Ectodermal cell (in vitro differentiated cells): Measurements from ENCODE around the gene MKRN2OS.

Experiments
- H3K27ac ChIP-seq: 2 replicates; pipeline ENCODE4 v1.7.0; 2013; ENCODE audit warnings: mild to moderate bottlenecking, low read depth, low read length; ENCODE audit not compliant: insufficient read depth, poor library complexity, severe bottlenecking
- H3K27me3 ChIP-seq: 2 replicates; pipeline ENCODE4 v1.7.0; 2013; ENCODE audit warnings: mild to moderate bottlenecking, low read length; ENCODE audit not compliant: insufficient read depth, control insufficient read depth, poor library complexity, severe bottlenecking
- H3K36me3 ChIP-seq: one replicate; pipeline ENCODE4 v1.7.0; 2013; ENCODE audit warnings: low read length; ENCODE audit not compliant: control insufficient read depth, insufficient read depth
- H3K4me1 ChIP-seq: one replicate; pipeline ENCODE4 v1.7.0; 2013; ENCODE audit warnings: low read length; ENCODE audit not compliant: control insufficient read depth, insufficient read depth
- H3K4me3 ChIP-seq: 2 replicates; pipeline ENCODE4 v1.7.0; 2013; ENCODE audit warnings: low read depth, low read length, control low read depth; ENCODE audit not compliant: insufficient read depth
- H3K9me3 ChIP-seq: 2 replicates; pipeline ENCODE4 v1.7.0; 2013; ENCODE audit warnings: mild to moderate bottlenecking, low read length, moderate library complexity; ENCODE audit not compliant: control insufficient read depth
- WGBS, 2 experiments: methylation state at CpG; one replicate each; pipeline ENCODE4 v1.1.7; 2013; ENCODE audit warnings: missing lambda C conversion rate in 2 of 2; 5-methylcytosine and 5-hydroxymethylcytosine counted together

Gene MKRN2OS

GRCh38 chr3:12583280-12583679, 38.0 kb upstream of the MKRN2OS start:
- Histone ChIP-seq H3K4me3 (no peak overlapping the region), H3K4me1 (no peaks in the 10 kb centered on the region), H3K27ac (no peak overlapping the region), H3K27me3 (no peaks in the 10 kb centered on the region), H3K36me3 (peaks cover 46% of the 10 kb centered on the region), H3K9me3 (no peaks in the 10 kb centered on the region)

- peaks cover 42% of the 10 kb centered on the region for H3K36me3 ChIP-seq
- no peak overlapping the region for H3K27ac ChIP-seq
- H3K4me1 ChIP-seq: no peaks in the 10 kb centered on the region
- no peaks in the 10 kb centered on the region for H3K9me3 ChIP-seq
- H3K27me3 ChIP-seq: no peaks in the 10 kb centered on the region
- no peak overlapping the region for H3K4me3 ChIP-seq
- 93 to 97% methylated on average over 4 of the region's 4 CpGs for WGBS, 2 experiments
Measured at GRCh38 chr3:12582730-12583129, 37.4 kb upstream of the MKRN2OS start.

GRCh38 chr3:12579905-12580304, 34.6 kb upstream of the MKRN2OS start:
- H3K4me3 ChIP-seq: no peak overlapping the region
- H3K4me1 ChIP-seq: no peaks in the 10 kb centered on the region
- WGBS, 2 experiments: 87 to 95% methylated on average over 3 of the region's 3 CpGs
- H3K27me3 ChIP-seq: no peaks in the 10 kb centered on the region
- no peak overlapping the region for H3K27ac ChIP-seq
- H3K9me3 ChIP-seq: no peaks in the 10 kb centered on the region
- peaks cover 45% of the 10 kb centered on the region for H3K36me3 ChIP-seq

- WGBS, 2 experiments: 93 to 96% methylated on average over 3 of the region's 3 CpGs
- H3K36me3 ChIP-seq: peaks cover 43% of the 10 kb centered on the region
Measured at GRCh38 chr3:12579456-12579855, 34.2 kb upstream of the MKRN2OS start.

GRCh38 chr3:12578742-12579141, 33.4 kb upstream of the MKRN2OS start:
- H3K4me1 ChIP-seq: no peaks in the 10 kb centered on the region
- H3K27ac ChIP-seq: no peak overlapping the region
- no peaks in the 10 kb centered on the region for H3K9me3 ChIP-seq
- 94 to 95% methylated on average over 1 to 2 of the region's 2 CpGs for WGBS, 2 experiments
- peaks cover 41% of the 10 kb centered on the region for H3K36me3 ChIP-seq
- no peaks in the 10 kb centered on the region for H3K27me3 ChIP-seq
- H3K4me3 ChIP-seq: no peak overlapping the region

More at GRCh38 chr3:12579456-12579855, 34.2 kb upstream of the MKRN2OS start:
- Histone ChIP-seq H3K9me3 (no peaks in the 10 kb centered on the region), H3K4me1 (no peaks in the 10 kb centered on the region), H3K27me3 (no peaks in the 10 kb centered on the region), H3K27ac (no peak overlapping the region), H3K4me3 (no peak overlapping the region)

GRCh38 chr3:12577379-12577778, 32.1 kb upstream of the MKRN2OS start:
- Histone ChIP-seq H3K4me3 (no peak overlapping the region), H3K27ac (no peak overlapping the region), H3K9me3 (no peaks in the 10 kb centered on the region), H3K36me3 (peaks cover 35% of the 10 kb centered on the region), H3K4me1 (no peaks in the 10 kb centered on the region), H3K27me3 (no peaks in the 10 kb centered on the region)
- WGBS, 2 experiments: 92 to 94% methylated on average over 3 to 5 of the region's 5 CpGs

GRCh38 chr3:12574661-12575060, 29.4 kb upstream of the MKRN2OS start:
- Histone ChIP-seq H3K4me3 (no peak overlapping the region), H3K9me3 (no peaks in the 10 kb centered on the region), H3K27me3 (no peaks in the 10 kb centered on the region), H3K36me3 (peaks cover 45% of the 10 kb centered on the region), H3K27ac (no peak overlapping the region), H3K4me1 (no peaks in the 10 kb centered on the region)
- WGBS, 2 experiments: 98% methylated on average over 7 of the region's 7 CpGs

GRCh38 chr3:12574131-12574530, 28.8 kb upstream of the MKRN2OS start:
- 96 to 97% methylated on average over 6 of the region's 6 CpGs for WGBS, 2 experiments
- peaks cover 45% of the 10 kb centered on the region for H3K36me3 ChIP-seq

GRCh38 chr3:12571986-12572385, 26.7 kb upstream of the MKRN2OS start:
- WGBS, 2 experiments: 93 to 94% methylated on average over 11 of the region's 11 CpGs
- no peaks in the 10 kb centered on the region for H3K9me3 ChIP-seq
- peaks cover 41% of the 10 kb centered on the region for H3K36me3 ChIP-seq
- no peaks in the 10 kb centered on the region for H3K27me3 ChIP-seq
- no peak overlapping the region for H3K27ac ChIP-seq
- H3K4me1 ChIP-seq: no peaks in the 10 kb centered on the region
- H3K4me3 ChIP-seq: no peak overlapping the region

More at GRCh38 chr3:12574131-12574530, 28.8 kb upstream of the MKRN2OS start:
- Histone ChIP-seq H3K27ac (no peak overlapping the region), H3K4me1 (no peaks in the 10 kb centered on the region), H3K4me3 (no peak overlapping the region), H3K27me3 (no peaks in the 10 kb centered on the region), H3K9me3 (no peaks in the 10 kb centered on the region)

- Histone ChIP-seq H3K27me3 (no peaks in the 10 kb centered on the region), H3K36me3 (peaks cover 32% of the 10 kb centered on the region), H3K4me1 (no peaks in the 10 kb centered on the region), H3K9me3 (no peaks in the 10 kb centered on the region), H3K27ac (no peak overlapping the region), H3K4me3 (no peak overlapping the region)
- WGBS, 2 experiments: 92 to 95% methylated on average over 6 of the region's 6 CpGs
Measured at GRCh38 chr3:12569836-12570235, 24.5 kb upstream of the MKRN2OS start.

- peaks cover 26% of the 10 kb centered on the region for H3K36me3 ChIP-seq
- H3K27ac ChIP-seq: no peak overlapping the region
- no peaks in the 10 kb centered on the region for H3K27me3 ChIP-seq
- 91% methylated on average over 3 of the region's 3 CpGs for WGBS, 2 experiments
- H3K4me3 ChIP-seq: no peak overlapping the region
- H3K4me1 ChIP-seq: no peaks in the 10 kb centered on the region
- H3K9me3 ChIP-seq: peaks cover 3% of the 10 kb centered on the region
Measured at GRCh38 chr3:12568747-12569146, 23.4 kb upstream of the MKRN2OS start.
